ENCODE results near the gene ZC3H4.
"Not testable (repeated sequence)": the region's sequence is repeated elsewhere in the genome, so short reads cannot be mapped to it uniquely, and the experiment has no call there.

The ZC3H4 gene

GRCh38 chr19:47078351-47078750 is 35.2 kb downstream of the ZC3H4 start:
- not testable (repeated sequence) for H3K9ac ChIP-seq (ENCODE audit: low read length in 2 of 2); H3K27me3 ChIP-seq (ENCODE audit: control insufficient read depth in 1 of 2, insufficient read depth in 2 of 2, low read length in 2 of 2); H3K27ac ChIP-seq (ENCODE audit: low read length); H3K4me1 ChIP-seq (ENCODE audit: control insufficient read depth, insufficient read depth, low read length); H3K9me3 ChIP-seq (ENCODE audit: control insufficient read depth in 2 of 2, low read length in 2 of 2); H3K4me3 ChIP-seq (ENCODE audit: low read length in 2 of 2)
- H3K36me3 ChIP-seq (ENCODE audit: control insufficient read depth in 2 of 2, insufficient read depth in 2 of 2, low read length in 2 of 2), result peaks cover 27 to 40% of the 10 kb centered on the region in 2 donors

- peaks cover 7% of the 10 kb centered on the region for H3K4me1 ChIP-seq (ENCODE audit: control insufficient read depth, insufficient read depth, low read length)
- H3K36me3 ChIP-seq (ENCODE audit: control insufficient read depth in 2 of 2, insufficient read depth in 2 of 2, low read length in 2 of 2), result peaks cover 25 to 31% of the 10 kb centered on the region in 2 donors
- no peak overlapping the region for H3K27ac ChIP-seq (ENCODE audit: low read length)
- H3K9me3 ChIP-seq (ENCODE audit: control insufficient read depth in 2 of 2, low read length in 2 of 2), result no peaks in the 10 kb centered on the region
- no peak overlapping the region for H3K9ac ChIP-seq (ENCODE audit: low read length in 2 of 2)
- no peaks in the 10 kb centered on the region for H3K27me3 ChIP-seq (ENCODE audit: control insufficient read depth in 1 of 2, insufficient read depth in 2 of 2, low read length in 2 of 2)
- no peak overlapping the region for H3K4me3 ChIP-seq (ENCODE audit: low read length in 2 of 2)
These were observed 37.6 kb downstream of the ZC3H4 start for GRCh38 chr19:47075941-47076340.

GRCh38 chr19:47075179-47075810 is 38.3 kb downstream of the ZC3H4 start:
- H3K27me3 ChIP-seq (ENCODE audit: control insufficient read depth in 1 of 2, insufficient read depth in 2 of 2, low read length in 2 of 2), result no peaks in the 10 kb centered on the region
- no peak overlapping the region for H3K4me3 ChIP-seq (ENCODE audit: low read length in 2 of 2)
- H3K9ac ChIP-seq (ENCODE audit: low read length in 2 of 2), result no peak overlapping the region
- no peak overlapping the region for H3K27ac ChIP-seq (ENCODE audit: low read length)
- H3K9me3 ChIP-seq (ENCODE audit: control insufficient read depth in 2 of 2, low read length in 2 of 2), result no peaks in the 10 kb centered on the region
- peaks cover 25 to 37% of the 10 kb centered on the region in 2 donors for H3K36me3 ChIP-seq (ENCODE audit: control insufficient read depth in 2 of 2, insufficient read depth in 2 of 2, low read length in 2 of 2)
- H3K4me1 ChIP-seq (ENCODE audit: control insufficient read depth, insufficient read depth, low read length), result peaks cover 7% of the 10 kb centered on the region

- Histone ChIP-seq H3K9me3 (ENCODE audit: control insufficient read depth in 2 of 2, low read length in 2 of 2) (no peaks in the 10 kb centered on the region), H3K4me3 (ENCODE audit: low read length in 2 of 2) (no peak overlapping the region), H3K27me3 (ENCODE audit: control insufficient read depth in 1 of 2, insufficient read depth in 2 of 2, low read length in 2 of 2) (no peaks in the 10 kb centered on the region), H3K27ac (ENCODE audit: low read length) (no peak overlapping the region), H3K36me3 (ENCODE audit: control insufficient read depth in 2 of 2, insufficient read depth in 2 of 2, low read length in 2 of 2) (peaks cover 25 to 40% of the 10 kb centered on the region in 2 donors), H3K9ac (ENCODE audit: low read length in 2 of 2) (no peak overlapping the region), H3K4me1 (ENCODE audit: control insufficient read depth, insufficient read depth, low read length) (peaks cover 5% of the 10 kb centered on the region)
These were observed 39.0 kb downstream of the ZC3H4 start for GRCh38 chr19:47074621-47075020.

GRCh38 chr19:47073574-47073973 is 40.0 kb downstream of the ZC3H4 start:
- H3K27ac ChIP-seq (ENCODE audit: low read length), result no peak overlapping the region
- no peaks in the 10 kb centered on the region for H3K27me3 ChIP-seq (ENCODE audit: control insufficient read depth in 1 of 2, insufficient read depth in 2 of 2, low read length in 2 of 2)
- no peaks in the 10 kb centered on the region for H3K9me3 ChIP-seq (ENCODE audit: control insufficient read depth in 2 of 2, low read length in 2 of 2)
- peaks cover 25 to 42% of the 10 kb centered on the region in 2 donors for H3K36me3 ChIP-seq (ENCODE audit: control insufficient read depth in 2 of 2, insufficient read depth in 2 of 2, low read length in 2 of 2)
- no peak overlapping the region for H3K9ac ChIP-seq (ENCODE audit: low read length in 2 of 2)
- H3K4me1 ChIP-seq (ENCODE audit: control insufficient read depth, insufficient read depth, low read length), result no peaks in the 10 kb centered on the region
- no peak overlapping the region for H3K4me3 ChIP-seq (ENCODE audit: low read length in 2 of 2)

GRCh38 chr19:47072323-47072722 is 41.3 kb downstream of the ZC3H4 start:
- Histone ChIP-seq H3K4me1 (ENCODE audit: control insufficient read depth, insufficient read depth, low read length) (no peaks in the 10 kb centered on the region), H3K36me3 (ENCODE audit: control insufficient read depth in 2 of 2, insufficient read depth in 2 of 2, low read length in 2 of 2) (peaks cover 25 to 43% of the 10 kb centered on the region in 2 donors), H3K4me3 (ENCODE audit: low read length in 2 of 2) (no peak overlapping the region), H3K27ac (ENCODE audit: low read length) (no peak overlapping the region), H3K9ac (ENCODE audit: low read length in 2 of 2) (no peak overlapping the region), H3K9me3 (ENCODE audit: control insufficient read depth in 2 of 2, low read length in 2 of 2) (no peaks in the 10 kb centered on the region), H3K27me3 (ENCODE audit: control insufficient read depth in 1 of 2, insufficient read depth in 2 of 2, low read length in 2 of 2) (no peaks in the 10 kb centered on the region)

- no peak overlapping the region for H3K9ac ChIP-seq (ENCODE audit: low read length in 2 of 2)
- H3K4me1 ChIP-seq (ENCODE audit: control insufficient read depth, insufficient read depth, low read length), result no peaks in the 10 kb centered on the region
- H3K36me3 ChIP-seq (ENCODE audit: control insufficient read depth in 2 of 2, insufficient read depth in 2 of 2, low read length in 2 of 2), result peaks cover 25 to 42% of the 10 kb centered on the region in 2 donors
- H3K9me3 ChIP-seq (ENCODE audit: control insufficient read depth in 2 of 2, low read length in 2 of 2), result no peaks in the 10 kb centered on the region
- no peak overlapping the region for H3K4me3 ChIP-seq (ENCODE audit: low read length in 2 of 2)
- no peaks in the 10 kb centered on the region for H3K27me3 ChIP-seq (ENCODE audit: control insufficient read depth in 1 of 2, insufficient read depth in 2 of 2, low read length in 2 of 2)
- no peak overlapping the region for H3K27ac ChIP-seq (ENCODE audit: low read length)
These were observed 41.8 kb downstream of the ZC3H4 start for GRCh38 chr19:47071731-47072130.

GRCh38 chr19:47070756-47071155 is 42.8 kb downstream of the ZC3H4 start:
- Histone ChIP-seq H3K4me3 (ENCODE audit: low read length in 2 of 2) (no peak overlapping the region), H3K36me3 (ENCODE audit: control insufficient read depth in 2 of 2, insufficient read depth in 2 of 2, low read length in 2 of 2) (peaks cover 19 to 39% of the 10 kb centered on the region in 2 donors), H3K27me3 (ENCODE audit: control insufficient read depth in 1 of 2, insufficient read depth in 2 of 2, low read length in 2 of 2) (no peaks in the 10 kb centered on the region), H3K4me1 (ENCODE audit: control insufficient read depth, insufficient read depth, low read length) (no peaks in the 10 kb centered on the region), H3K27ac (ENCODE audit: low read length) (no peak overlapping the region), H3K9me3 (ENCODE audit: control insufficient read depth in 2 of 2, low read length in 2 of 2) (no peaks in the 10 kb centered on the region), H3K9ac (ENCODE audit: low read length in 2 of 2) (no peak overlapping the region)

- H3K36me3 ChIP-seq (ENCODE audit: control insufficient read depth in 2 of 2, insufficient read depth in 2 of 2, low read length in 2 of 2), result peaks cover 24 to 39% of the 10 kb centered on the region in 2 donors
- H3K27ac ChIP-seq (ENCODE audit: low read length), result no peak overlapping the region
- H3K4me1 ChIP-seq (ENCODE audit: control insufficient read depth, insufficient read depth, low read length), result no peaks in the 10 kb centered on the region
- no peak overlapping the region for H3K9ac ChIP-seq (ENCODE audit: low read length in 2 of 2)
- H3K4me3 ChIP-seq (ENCODE audit: low read length in 2 of 2), result no peak overlapping the region
- H3K9me3 ChIP-seq (ENCODE audit: control insufficient read depth in 2 of 2, low read length in 2 of 2), result no peaks in the 10 kb centered on the region
- H3K27me3 ChIP-seq (ENCODE audit: control insufficient read depth in 1 of 2, insufficient read depth in 2 of 2, low read length in 2 of 2), result no peaks in the 10 kb centered on the region
These were observed 43.8 kb downstream of the ZC3H4 start for GRCh38 chr19:47069795-47070194.

GRCh38 chr19:47068876-47069406 is 44.6 kb downstream of the ZC3H4 start:
- H3K27ac ChIP-seq (ENCODE audit: low read length), result no peak overlapping the region
- H3K4me3 ChIP-seq (ENCODE audit: low read length in 2 of 2), result no peak overlapping the region
- no peaks in the 10 kb centered on the region for H3K4me1 ChIP-seq (ENCODE audit: control insufficient read depth, insufficient read depth, low read length)
- no peak overlapping the region for H3K9ac ChIP-seq (ENCODE audit: low read length in 2 of 2)
- H3K27me3 ChIP-seq (ENCODE audit: control insufficient read depth in 1 of 2, insufficient read depth in 2 of 2, low read length in 2 of 2), result no peaks in the 10 kb centered on the region
- no peaks in the 10 kb centered on the region for H3K9me3 ChIP-seq (ENCODE audit: control insufficient read depth in 2 of 2, low read length in 2 of 2)
- H3K36me3 ChIP-seq (ENCODE audit: control insufficient read depth in 2 of 2, insufficient read depth in 2 of 2, low read length in 2 of 2), result peaks cover 24 to 34% of the 10 kb centered on the region in 2 donors

GRCh38 chr19:47068246-47068645 is 45.3 kb downstream of the ZC3H4 start:
- no peaks in the 10 kb centered on the region for H3K4me1 ChIP-seq (ENCODE audit: control insufficient read depth, insufficient read depth, low read length)
- H3K27me3 ChIP-seq (ENCODE audit: control insufficient read depth in 1 of 2, insufficient read depth in 2 of 2, low read length in 2 of 2), result no peaks in the 10 kb centered on the region
- no peak overlapping the region for H3K9ac ChIP-seq (ENCODE audit: low read length in 2 of 2)
- peaks cover 24 to 36% of the 10 kb centered on the region in 2 donors for H3K36me3 ChIP-seq (ENCODE audit: control insufficient read depth in 2 of 2, insufficient read depth in 2 of 2, low read length in 2 of 2)
- no peaks in the 10 kb centered on the region for H3K9me3 ChIP-seq (ENCODE audit: control insufficient read depth in 2 of 2, low read length in 2 of 2)
- H3K4me3 ChIP-seq (ENCODE audit: low read length in 2 of 2), result no peak overlapping the region
- no peak overlapping the region for H3K27ac ChIP-seq (ENCODE audit: low read length)
